ENCODE data around the gene PDE6D. TPM values are rescaled to one million over a fixed set of nuclear protein-coding genes. Genes with fewer than 3 reads are reported as not detected.

PDE6D gene
- total and polyA plus RNA-seq, 2 of the 13 experiments (the other 11 are each of a cell fraction or from before 2014, with no cell fraction given) = 14.1 to 23.2 TPM

DNA sequence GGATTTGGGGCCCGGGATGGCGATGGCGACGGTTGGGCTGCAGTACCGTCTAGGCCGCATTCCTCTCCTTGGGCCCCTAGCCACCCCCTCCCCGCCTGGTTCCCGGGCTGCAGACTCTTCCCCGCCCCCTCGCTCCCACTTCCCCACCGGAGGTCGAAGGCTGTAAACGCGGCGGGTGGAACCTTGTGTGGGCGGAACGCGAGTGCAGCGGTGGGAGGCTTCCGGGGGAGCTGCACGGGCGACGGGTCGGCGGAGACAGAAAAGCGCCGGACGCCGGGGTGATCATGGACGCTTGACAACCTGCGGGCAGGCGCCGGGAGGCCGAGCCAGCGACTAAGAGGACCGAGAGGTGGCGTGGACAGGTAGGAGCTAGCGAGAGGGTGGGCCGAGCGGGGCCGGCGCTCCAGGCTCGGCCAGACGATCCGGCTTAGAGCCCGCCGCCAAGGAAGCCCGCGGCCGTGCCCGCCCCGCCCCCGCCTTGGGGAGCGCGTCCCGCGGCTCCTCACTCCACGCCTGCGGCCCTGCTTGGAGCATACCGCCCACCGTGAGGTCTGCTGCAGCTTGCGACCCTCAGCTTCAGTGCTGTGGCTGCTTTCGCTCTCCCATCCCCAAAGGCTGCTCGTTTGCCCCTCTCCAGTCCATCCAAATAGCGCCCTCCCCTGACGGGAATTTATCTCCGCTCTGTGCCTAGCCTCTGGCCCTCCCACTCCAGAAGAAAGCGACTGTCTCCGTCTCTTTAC is 5.3 kb upstream of the PDE6D start, which contains the start of gene COPS7B (continued):
- TF ChIP-seq, protein P1, sequence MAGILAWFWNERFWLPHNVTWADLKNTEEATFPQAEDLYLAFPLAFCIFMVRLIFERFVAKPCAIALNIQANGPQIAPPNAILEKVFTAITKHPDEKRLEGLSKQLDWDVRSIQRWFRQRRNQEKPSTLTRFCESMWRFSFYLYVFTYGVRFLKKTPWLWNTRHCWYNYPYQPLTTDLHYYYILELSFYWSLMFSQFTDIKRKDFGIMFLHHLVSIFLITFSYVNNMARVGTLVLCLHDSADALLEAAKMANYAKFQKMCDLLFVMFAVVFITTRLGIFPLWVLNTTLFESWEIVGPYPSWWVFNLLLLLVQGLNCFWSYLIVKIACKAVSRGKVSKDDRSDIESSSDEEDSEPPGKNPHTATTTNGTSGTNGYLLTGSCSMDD (CRISPR knock-in tag; IDR thresholded peaks at IDR 0.05) = no peak
- TF ChIP-seq ZNF282 (IDR thresholded peaks at IDR 0.05; ENCODE audit: partially characterized antibody) (no peak), ZFYVE20 (CRISPR knock-in tag; IDR thresholded peaks at IDR 0.05; ENCODE audit: borderline replicate concordance, low read depth) (no peak), ZNF550 (CRISPR knock-in tag; IDR thresholded peaks at IDR 0.05; ENCODE audit: borderline replicate concordance) (peak; percentile 96; the same call in 1 of the 2 replicates), GTF3A (CRISPR knock-in tag; conservative IDR thresholded peaks at IDR 0.05) (peak; percentile 96), RBFOX2 (IDR thresholded peaks at IDR 0.05; ENCODE audit: low read depth, low read length) (peak; percentile 96), ZNF224 (CRISPR knock-in tag; IDR thresholded peaks at IDR 0.05) (peak; percentile 70; the same call in 1 of the 2 replicates), SP2 (CRISPR knock-in tag; IDR thresholded peaks at IDR 0.05) (peak; percentile 82), SATB2 (CRISPR knock-in tag; IDR thresholded peaks at IDR 0.05) (no peak), GATA4 (IDR thresholded peaks at IDR 0.05; ENCODE audit: borderline replicate concordance, low read depth) (no peak), FLYWCH1 (CRISPR knock-in tag; IDR thresholded peaks at IDR 0.05) (peak; percentile 91; the same call in 1 of the 2 replicates), ZNF878 (CRISPR knock-in tag; IDR thresholded peaks at IDR 0.05) (peak; percentile 79), ZNF343 (CRISPR knock-in tag; IDR thresholded peaks at IDR 0.05) (peak; percentile 89), ZNF33B (CRISPR knock-in tag; IDR thresholded peaks at IDR 0.05) (peak; percentile 63), SNAPC2 (CRISPR knock-in tag; IDR thresholded peaks at IDR 0.05) (peak; percentile 86; the same call in 1 of the 2 replicates), IRF2 (CRISPR knock-in tag; IDR thresholded peaks at IDR 0.05) (peak; percentile 98), NFE2L1 (CRISPR knock-in tag; IDR thresholded peaks at IDR 0.05; ENCODE audit: borderline replicate concordance) (peak; percentile 85; the same call in 1 of the 2 replicates), MYNN (CRISPR knock-in tag; IDR thresholded peaks at IDR 0.05; ENCODE audit: low read depth) (no peak)
- TF ChIP-seq, protein P2, sequence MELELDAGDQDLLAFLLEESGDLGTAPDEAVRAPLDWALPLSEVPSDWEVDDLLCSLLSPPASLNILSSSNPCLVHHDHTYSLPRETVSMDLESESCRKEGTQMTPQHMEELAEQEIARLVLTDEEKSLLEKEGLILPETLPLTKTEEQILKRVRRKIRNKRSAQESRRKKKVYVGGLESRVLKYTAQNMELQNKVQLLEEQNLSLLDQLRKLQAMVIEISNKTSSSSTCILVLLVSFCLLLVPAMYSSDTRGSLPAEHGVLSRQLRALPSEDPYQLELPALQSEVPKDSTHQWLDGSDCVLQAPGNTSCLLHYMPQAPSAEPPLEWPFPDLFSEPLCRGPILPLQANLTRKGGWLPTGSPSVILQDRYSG (CRISPR knock-in tag; IDR thresholded peaks at IDR 0.05) = peak; percentile 80
- TF ChIP-seq, protein P3, sequence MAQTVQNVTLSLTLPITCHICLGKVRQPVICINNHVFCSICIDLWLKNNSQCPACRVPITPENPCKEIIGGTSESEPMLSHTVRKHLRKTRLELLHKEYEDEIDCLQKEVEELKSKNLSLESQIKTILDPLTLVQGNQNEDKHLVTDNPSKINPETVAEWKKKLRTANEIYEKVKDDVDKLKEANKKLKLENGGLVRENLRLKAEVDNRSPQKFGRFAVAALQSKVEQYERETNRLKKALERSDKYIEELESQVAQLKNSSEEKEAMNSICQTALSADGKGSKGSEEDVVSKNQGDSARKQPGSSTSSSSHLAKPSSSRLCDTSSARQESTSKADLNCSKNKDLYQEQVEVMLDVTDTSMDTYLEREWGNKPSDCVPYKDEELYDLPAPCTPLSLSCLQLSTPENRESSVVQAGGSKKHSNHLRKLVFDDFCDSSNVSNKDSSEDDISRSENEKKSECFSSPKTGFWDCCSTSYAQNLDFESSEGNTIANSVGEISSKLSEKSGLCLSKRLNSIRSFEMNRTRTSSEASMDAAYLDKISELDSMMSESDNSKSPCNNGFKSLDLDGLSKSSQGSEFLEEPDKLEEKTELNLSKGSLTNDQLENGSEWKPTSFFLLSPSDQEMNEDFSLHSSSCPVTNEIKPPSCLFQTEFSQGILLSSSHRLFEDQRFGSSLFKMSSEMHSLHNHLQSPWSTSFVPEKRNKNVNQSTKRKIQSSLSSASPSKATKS (CRISPR knock-in tag; IDR thresholded peaks at IDR 0.05) = no peak; the same call in 1 of the 2 replicates
- TF ChIP-seq, protein P4, sequence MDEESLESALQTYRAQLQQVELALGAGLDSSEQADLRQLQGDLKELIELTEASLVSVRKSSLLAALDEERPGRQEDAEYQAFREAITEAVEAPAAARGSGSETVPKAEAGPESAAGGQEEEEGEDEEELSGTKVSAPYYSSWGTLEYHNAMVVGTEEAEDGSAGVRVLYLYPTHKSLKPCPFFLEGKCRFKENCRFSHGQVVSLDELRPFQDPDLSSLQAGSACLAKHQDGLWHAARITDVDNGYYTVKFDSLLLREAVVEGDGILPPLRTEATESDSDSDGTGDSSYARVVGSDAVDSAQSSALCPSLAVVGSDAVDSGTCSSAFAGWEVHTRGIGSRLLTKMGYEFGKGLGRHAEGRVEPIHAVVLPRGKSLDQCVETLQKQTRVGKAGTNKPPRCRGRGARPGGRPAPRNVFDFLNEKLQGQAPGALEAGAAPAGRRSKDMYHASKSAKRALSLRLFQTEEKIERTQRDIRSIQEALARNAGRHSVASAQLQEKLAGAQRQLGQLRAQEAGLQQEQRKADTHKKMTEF (CRISPR knock-in tag; IDR thresholded peaks at IDR 0.05) = peak; percentile 99
- TF ChIP-seq, protein P5, sequence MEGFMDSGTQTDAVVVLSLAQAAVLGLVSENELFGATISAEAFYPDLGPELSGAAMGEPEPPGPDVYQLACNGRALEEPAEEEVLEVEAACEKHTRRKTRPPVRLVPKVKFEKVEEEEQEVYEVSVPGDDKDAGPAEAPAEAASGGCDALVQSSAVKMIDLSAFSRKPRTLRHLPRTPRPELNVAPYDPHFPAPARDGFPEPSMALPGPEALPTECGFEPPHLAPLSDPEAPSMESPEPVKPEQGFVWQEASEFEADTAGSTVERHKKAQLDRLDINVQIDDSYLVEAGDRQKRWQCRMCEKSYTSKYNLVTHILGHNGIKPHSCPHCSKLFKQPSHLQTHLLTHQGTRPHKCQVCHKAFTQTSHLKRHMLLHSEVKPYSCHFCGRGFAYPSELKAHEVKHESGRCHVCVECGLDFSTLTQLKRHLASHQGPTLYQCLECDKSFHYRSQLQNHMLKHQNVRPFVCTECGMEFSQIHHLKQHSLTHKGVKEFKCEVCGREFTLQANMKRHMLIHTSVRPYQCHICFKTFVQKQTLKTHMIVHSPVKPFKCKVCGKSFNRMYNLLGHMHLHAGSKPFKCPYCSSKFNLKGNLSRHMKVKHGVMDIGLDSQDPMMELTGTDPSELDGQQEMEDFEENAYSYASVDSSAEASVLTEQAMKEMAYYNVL (CRISPR knock-in tag; IDR thresholded peaks at IDR 0.05; ENCODE audit: borderline replicate concordance) = peak; percentile 89; the same call in 1 of the 2 replicates
